ENCODE measurements around the gene CBFB.

GRCh38 chr16:67091906-67092566 lies 63.1 kb downstream of the CBFB start:
- no peak for TF ChIP-seq ZFP91 (CRISPR knock-in tag; IDR thresholded peaks at IDR 0.05; ENCODE audit: borderline replicate concordance)
- TF ChIP-seq ASH2L (IDR thresholded peaks at IDR 0.05; ENCODE audit: insufficient read length, low read depth, low read length) = no peak
- TF ChIP-seq, protein P1, sequence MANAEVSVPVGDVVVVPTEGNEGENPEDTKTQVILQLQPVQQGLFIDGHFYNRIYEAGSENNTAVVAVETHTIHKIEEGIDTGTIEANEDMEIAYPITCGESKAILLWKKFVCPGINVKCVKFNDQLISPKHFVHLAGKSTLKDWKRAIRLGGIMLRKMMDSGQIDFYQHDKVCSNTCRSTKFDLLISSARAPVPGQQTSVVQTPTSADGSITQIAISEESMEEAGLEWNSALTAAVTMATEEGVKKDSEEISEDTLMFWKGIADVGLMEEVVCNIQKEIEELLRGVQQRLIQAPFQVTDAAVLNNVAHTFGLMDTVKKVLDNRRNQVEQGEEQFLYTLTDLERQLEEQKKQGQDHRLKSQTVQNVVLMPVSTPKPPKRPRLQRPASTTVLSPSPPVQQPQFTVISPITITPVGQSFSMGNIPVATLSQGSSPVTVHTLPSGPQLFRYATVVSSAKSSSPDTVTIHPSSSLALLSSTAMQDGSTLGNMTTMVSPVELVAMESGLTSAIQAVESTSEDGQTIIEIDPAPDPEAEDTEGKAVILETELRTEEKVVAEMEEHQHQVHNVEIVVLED (CRISPR knock-in tag; IDR thresholded peaks at IDR 0.05; ENCODE audit: borderline replicate concordance) = no peak
- no peak for TF ChIP-seq JUN (CRISPR knock-in tag; IDR thresholded peaks at IDR 0.05)
- TF ChIP-seq HDAC1 (CRISPR knock-in tag; IDR thresholded peaks at IDR 0.05) = no peak
- TF ChIP-seq SYNCRIP (IDR thresholded peaks at IDR 0.05; ENCODE audit: insufficient read depth, low read depth, low read length) = no peak
- no peak for TF ChIP-seq TBX2 (CRISPR knock-in tag; IDR thresholded peaks at IDR 0.05; ENCODE audit: borderline replicate concordance)
- no peak for TF ChIP-seq E2F1 (CRISPR knock-in tag; IDR thresholded peaks at IDR 0.05)
- TF ChIP-seq HES4 (CRISPR knock-in tag; IDR thresholded peaks at IDR 0.05; ENCODE audit: borderline replicate concordance) = no peak
- TF ChIP-seq ZBTB43 (CRISPR knock-in tag; conservative IDR thresholded peaks at IDR 0.05) = no peak
